Ascending aorta (tissue), 2 donors: Measurements from ENCODE around the gene RAB24. TPM values are rescaled to one million over a fixed set of nuclear protein-coding genes. Genes with fewer than 3 reads are reported as not detected.
"Not testable (repeated sequence)": the region's sequence is repeated elsewhere in the genome, so short reads cannot be mapped to it uniquely, and the experiment has no call there.

Experiments used
- DNase-seq, 2 donors: peaks; one replicate each; pipeline ENCODE4 v3.0.0-alpha.2; 2019; ENCODE audit warnings: low spot score in 2 of 2
- H3K27ac ChIP-seq, 2 donors: fragments of 200-600 bp; sonication (generic); one replicate each; pipeline ENCODE4 v1.5.1; 2016 to 2017; ENCODE audit warnings: mild to moderate bottlenecking in 1 of 2
- H3K27me3 ChIP-seq: fragments of 200-600 bp; sonication (generic); one replicate; pipeline ENCODE4 v1.5.1; 2017
- H3K36me3 ChIP-seq, 2 donors: fragments of 200-600 bp; sonication (generic); one replicate each; pipeline ENCODE4 v1.5.1; 2016
- H3K4me1 ChIP-seq, 2 donors: fragments of 200-600 bp; sonication (generic); one replicate each; pipeline ENCODE4 v1.5.1; 2016 to 2017; ENCODE audit warnings: mild to moderate bottlenecking in 1 of 2
- H3K4me3 ChIP-seq, 2 donors: fragments of 200-600 bp; sonication (generic); one replicate each; pipeline ENCODE4 v1.5.1; 2016 to 2017; ENCODE audit warnings: mild to moderate bottlenecking in 1 of 2
- H3K9me3 ChIP-seq, 2 donors: fragments of 200-600 bp; sonication (generic); one replicate each; pipeline ENCODE4 v1.5.1; 2016
- CTCF ChIP-seq, 3 experiments: fragments of 200-600 bp in 2 of 3; fragments of 450-650 bp in 1 of 3; sonication (generic) in 2 of 3; IDR thresholded peaks; one replicate each; pipeline ENCODE4 v1.5.1; 2016 to 2019; ENCODE audit warnings: antibody characterized with exemption in 3 of 3, mild to moderate bottlenecking in 1 of 3, moderate library complexity in 1 of 3
- intact Hi-C: fragments of 100-400 bp; cut with DNase I; formaldehyde crosslinking; loops from one replicate; pipeline ENCODE4 v1.15.1; 2023
- total RNA-seq: library from RNA; depleted of rRNA; stranded (reverse); fragments of >200 nt; gene quantifications from one replicate; pipeline ENCODE4 v1.1.0, GENCODE V29; 2016

RAB24 gene
- total RNA-seq, 1 donor from 2014 or later: 68.8 TPM

- TF ChIP-seq CTCF (IDR thresholded peaks at IDR 0.05): no peak
- intact Hi-C loops: loop anchor here (10.0 kb wide), 2 partner anchors 663 to 847 kb away; partner anchors contain the start of genes NHP2 and TSPAN17
- no peak overlapping the region for H3K27ac ChIP-seq
- no peak for DNase-seq
- no peaks in the 10 kb centered on the region for H3K27me3 ChIP-seq
- H3K9me3 ChIP-seq: no peaks in the 10 kb centered on the region
- H3K4me1 ChIP-seq: peaks cover 14 to 30% of the 10 kb centered on the region in 2 donors
- no peak overlapping the region for H3K4me3 ChIP-seq
- peaks cover 2 to 29% of the 10 kb centered on the region in 2 donors for H3K36me3 ChIP-seq
These were observed 4.2 kb upstream of the RAB24 start for GRCh38 chr5:177307544-177308363.

- Histone ChIP-seq H3K4me1 (peaks cover 10 to 32% of the 10 kb centered on the region in 2 donors), H3K27me3 (no peaks in the 10 kb centered on the region), H3K9me3 (no peaks in the 10 kb centered on the region), H3K4me3 (no peak overlapping the region), H3K36me3 (peaks cover 2 to 29% of the 10 kb centered on the region in 2 donors), H3K27ac (no peak overlapping the region)
- intact Hi-C loops: loop anchor here (10.0 kb wide), 2 partner anchors 662 to 848 kb away; partner anchors contain the start of genes NHP2 and TSPAN17
- TF ChIP-seq CTCF (IDR thresholded peaks at IDR 0.05): no peak
- DNase-seq: peak in 1 of 2 donors; percentile 68
These were observed 3.4 kb upstream of the RAB24 start for GRCh38 chr5:177306674-177307543.

- peaks cover 4 to 28% of the 10 kb centered on the region in 2 donors for H3K4me1 ChIP-seq
- intact Hi-C loops: loop anchor here (10.0 kb wide), 2 partner anchors 661 to 849 kb away; partner anchors contain the start of genes NHP2 and TSPAN17
- H3K4me3 ChIP-seq, H3K27ac ChIP-seq, H3K27me3 ChIP-seq, H3K9me3 ChIP-seq: not testable (repeated sequence)
- peak in 1 of 2 donors; percentile 35 for DNase-seq
- peaks cover 2 to 29% of the 10 kb centered on the region in 2 donors for H3K36me3 ChIP-seq
These were observed 2.7 kb upstream of the RAB24 start for GRCh38 chr5:177306103-177306640.

- intact Hi-C loops: loop anchor here (5.0 to 10.0 kb wide), 4 partner anchors 172 to 850 kb away; partner anchors contain the start of genes B4GALT7, NHP2, NSD1 and TSPAN17
- H3K4me3 ChIP-seq: peak overlapping the region; percentile 72 to 90
- peak overlapping the region in 1 of 2 donors; percentile 88 for H3K27ac ChIP-seq
- no peaks in the 10 kb centered on the region for H3K27me3 ChIP-seq
- DNase-seq: no peak
- TF ChIP-seq CTCF (IDR thresholded peaks at IDR 0.05): no peak
- peaks cover 3 to 31% of the 10 kb centered on the region in 2 donors for H3K4me1 ChIP-seq
- H3K9me3 ChIP-seq: no peaks in the 10 kb centered on the region
- H3K36me3 ChIP-seq: peaks cover 2 to 29% of the 10 kb centered on the region in 2 donors
These were observed 1.0 kb upstream of the RAB24 start for GRCh38 chr5:177304392-177305119.

GRCh38 chr5:177303925-177304391 lies 439 bp upstream of the RAB24 start:
- no peaks in the 10 kb centered on the region for H3K9me3 ChIP-seq
- peak overlapping the region; percentile 72 to 90 for H3K4me3 ChIP-seq
- peak overlapping the region; percentile 80 to 88 for H3K27ac ChIP-seq
- TF ChIP-seq CTCF (IDR thresholded peaks at IDR 0.05): no peak
- intact Hi-C loops: loop anchor here (2.0 to 10.0 kb wide), 5 partner anchors 172 to 851 kb away; partner anchors contain the start of genes B4GALT7, NHP2, NSD1 and TSPAN17
- DNase-seq: no peak
- H3K36me3 ChIP-seq: peaks cover 2 to 27% of the 10 kb centered on the region in 2 donors
- H3K27me3 ChIP-seq: no peaks in the 10 kb centered on the region
- peaks cover 3 to 31% of the 10 kb centered on the region in 2 donors for H3K4me1 ChIP-seq
